Lung (tissue), 12 donors: Measurements from ENCODE around the gene ANO2. TPM values are rescaled to one million over a fixed set of nuclear protein-coding genes. Genes with fewer than 3 reads are reported as not detected.

ENCODE experiments used
- ATAC-seq: fragments of 200-7000 bp; cut with Tn5 transposase; one replicate; pipeline ENCODE4 v1.9.1; 2020; ENCODE audit warnings: moderate number of reproducible peaks; ENCODE audit not compliant: insufficient read depth, low FRiP score
- DNase-seq, 3 donors: peaks; one replicate each; pipeline ENCODE4 v3.0.0-alpha.2; 2013 to 2017
- H3K27ac ChIP-seq, 2 donors: one replicate each; pipeline ENCODE4 v1.5.1; 2013; ENCODE audit warnings: mild to moderate bottlenecking in 2 of 2, moderate library complexity in 2 of 2, control low read depth in 1 of 2, inconsistent platforms in 1 of 2, low read depth in 1 of 2, low read length in 1 of 2
- H3K27me3 ChIP-seq, 3 donors: one replicate each; pipeline ENCODE4 v1.5.1; 2013; ENCODE audit warnings: low read length in 2 of 3; ENCODE audit not compliant: control insufficient read depth in 3 of 3, insufficient read depth in 3 of 3
- H3K36me3 ChIP-seq, 4 donors: one replicate each; pipeline ENCODE4 v1.5.1; 2013; ENCODE audit warnings: low read length in 4 of 4, mild to moderate bottlenecking in 1 of 4, moderate library complexity in 1 of 4; ENCODE audit not compliant: control insufficient read depth in 4 of 4, insufficient read depth in 4 of 4
- H3K4me1 ChIP-seq, 5 donors: one replicate each; pipeline ENCODE4 v1.5.1; 2013; ENCODE audit warnings: low read length in 5 of 5, mild to moderate bottlenecking in 2 of 5, moderate library complexity in 1 of 5; ENCODE audit not compliant: control insufficient read depth in 5 of 5, insufficient read depth in 5 of 5
- H3K4me3 ChIP-seq: one replicate; pipeline ENCODE4 v1.5.1; 2013; ENCODE audit warnings: mild to moderate bottlenecking, control low read depth, moderate library complexity
- H3K9ac ChIP-seq, 2 donors: one replicate each; pipeline ENCODE4 v1.5.1; 2013; ENCODE audit warnings: low read length in 2 of 2, control low read depth in 1 of 2; ENCODE audit not compliant: insufficient read depth in 1 of 2
- H3K9me3 ChIP-seq, 4 donors: one replicate each; pipeline ENCODE4 v1.5.1; 2013; ENCODE audit warnings: low read length in 3 of 4, mild to moderate bottlenecking in 1 of 4, moderate library complexity in 1 of 4; ENCODE audit not compliant: control insufficient read depth in 4 of 4, insufficient read depth in 3 of 4
- CTCF ChIP-seq: IDR thresholded peaks from 2 replicates; pipeline ENCODE4 v1.5.1; 2012; ENCODE audit warnings: mild to moderate bottlenecking; ENCODE audit errors: control extremely low read depth, extremely low read depth
- WGBS, 2 donors: extraction: QIAGEN DNeasy Blood & Tissue Kit; methylation state at CpG; one replicate each; pipeline ENCODE4 v1.1.7; 2013; 5-methylcytosine and 5-hydroxymethylcytosine counted together
- polyA plus RNA-seq, 2 donors: library from polyadenylated mRNA; stranded (reverse); fragments of 200-250 nt; gene quantifications; one replicate each; pipeline ENCODE4 v1.2.1, GENCODE V29; 2013
- total RNA-seq, 2 donors: library from RNA; depleted of rRNA in 1 of 2; stranded (reverse); fragments of >200 nt in 1 of 2; gene quantifications; one replicate each; pipeline ENCODE4 v1.2.1, GENCODE V29; 2014 to 2021
- donor health status: control.
- donor health status: control.
- donor health status: Bipolar disorder and iron deficiency.
- donor health status: healthy.
- donor health status: DM: yes; HTN: yes; CAD: no.

Gene ANO2
- total and polyA plus RNA-seq, 4 donors = 5.9 to 11.3 (median 7.4) TPM

GRCh38 chr12:5915511-5915910 lies 29.5 kb downstream of the ANO2 start:
- Histone ChIP-seq H3K27me3 (peaks cover 0 to 7% (median 4%) of the 10 kb centered on the region in 3 donors), H3K9ac (no peak overlapping the region), H3K4me3 (no peak overlapping the region), H3K27ac (no peak overlapping the region), H3K9me3 (no peaks in the 10 kb centered on the region), H3K36me3 (no peaks in the 10 kb centered on the region), H3K4me1 (no peaks in the 10 kb centered on the region)
- no peak for DNase-seq
- WGBS, 2 donors = 96 to 98% methylated on average over 4 of the region's 4 CpGs
- ATAC-seq = no peak
- TF ChIP-seq CTCF = no peak

- H3K4me3 ChIP-seq = no peak overlapping the region
- 87 to 88% methylated on average over 11 of the region's 11 CpGs for WGBS, 2 donors
Measured at GRCh38 chr12:5914387-5915149, 30.5 kb downstream of the ANO2 start.

GRCh38 chr12:5913387-5913786 lies 31.7 kb downstream of the ANO2 start:
- H3K27ac ChIP-seq = no peak overlapping the region
- DNase-seq (no peak), ATAC-seq (no peak)
- no peaks in the 10 kb centered on the region for H3K4me1 ChIP-seq
- H3K4me3 ChIP-seq = no peak overlapping the region
- H3K36me3 ChIP-seq = no peaks in the 10 kb centered on the region
- H3K9me3 ChIP-seq = no peaks in the 10 kb centered on the region
- WGBS, 2 donors = 89 to 94% methylated on average over 9 of the region's 9 CpGs
- TF ChIP-seq CTCF = no peak
- peaks cover 0 to 7% (median 6%) of the 10 kb centered on the region in 3 donors for H3K27me3 ChIP-seq
- H3K9ac ChIP-seq = no peak overlapping the region

More at GRCh38 chr12:5914387-5915149, 30.5 kb downstream of the ANO2 start:
- H3K9ac ChIP-seq = no peak overlapping the region
- TF ChIP-seq CTCF = no peak
- no peak for ATAC-seq
- no peaks in the 10 kb centered on the region for H3K36me3 ChIP-seq
- H3K9me3 ChIP-seq = no peaks in the 10 kb centered on the region
- no peak overlapping the region for H3K27ac ChIP-seq
- DNase-seq = no peak
- no peaks in the 10 kb centered on the region for H3K4me1 ChIP-seq
- peaks cover 0 to 7% (median 4%) of the 10 kb centered on the region in 3 donors for H3K27me3 ChIP-seq
